ENCODE measurements around the gene CD8B.

CD8B gene

GRCh38 chr2:86778957-86779356 lies 82.7 kb downstream of the CD8B start:
- Histone ChIP-seq H3K4me1 (ENCODE audit: insufficient read depth, low read length) (peaks cover 3% of the 10 kb centered on the region; the same call in 1 of the 2 replicates), H3K9me3 (ENCODE audit: insufficient read depth, low read depth, low read length) (no peaks in the 10 kb centered on the region), H3K9ac (ENCODE audit: low read depth, low read length) (no peak overlapping the region), H3K36me3 (ENCODE audit: insufficient read depth, low read depth, low read length) (peaks cover 24% of the 10 kb centered on the region; the same call in 1 of the 2 replicates), H3K27me3 (ENCODE audit: insufficient read depth, low read length) (no peaks in the 10 kb centered on the region), H3K4me3 (ENCODE audit: low read length) (no peak overlapping the region), H3K27ac (ENCODE audit: low read length) (no peak overlapping the region)

DNA sequence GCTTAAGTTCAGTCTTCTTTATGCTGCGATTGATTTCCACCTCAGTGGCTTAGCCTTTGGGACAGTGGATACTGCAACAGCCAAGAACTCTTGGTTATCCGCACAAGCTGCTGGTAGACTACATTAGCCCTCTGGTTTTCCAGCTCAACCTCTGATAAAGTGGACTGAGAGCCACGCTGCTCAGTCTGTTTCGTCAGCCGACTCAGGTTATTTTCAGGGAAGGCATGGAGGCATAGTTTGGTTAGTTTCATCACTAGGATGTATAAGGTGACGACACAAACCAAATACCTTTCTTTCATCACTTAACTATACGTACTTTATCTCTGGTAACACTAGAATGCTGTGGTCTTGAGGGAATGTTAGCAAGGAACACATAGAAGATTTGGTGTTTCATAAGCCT lies 85.2 kb downstream of the CD8B start:
- Histone ChIP-seq H3K4me1 (ENCODE audit: insufficient read depth, low read length) (peaks cover 4% of the 10 kb centered on the region; the same call in 1 of the 2 replicates), H3K9ac (ENCODE audit: low read depth, low read length) (no peak overlapping the region), H3K36me3 (ENCODE audit: insufficient read depth, low read depth, low read length) (peaks cover 44% of the 10 kb centered on the region), H3K9me3 (ENCODE audit: insufficient read depth, low read depth, low read length) (no peaks in the 10 kb centered on the region), H3K27me3 (ENCODE audit: insufficient read depth, low read length) (no peaks in the 10 kb centered on the region), H3K27ac (ENCODE audit: low read length) (no peak overlapping the region), H3K4me3 (ENCODE audit: low read length) (no peak overlapping the region)

DNA sequence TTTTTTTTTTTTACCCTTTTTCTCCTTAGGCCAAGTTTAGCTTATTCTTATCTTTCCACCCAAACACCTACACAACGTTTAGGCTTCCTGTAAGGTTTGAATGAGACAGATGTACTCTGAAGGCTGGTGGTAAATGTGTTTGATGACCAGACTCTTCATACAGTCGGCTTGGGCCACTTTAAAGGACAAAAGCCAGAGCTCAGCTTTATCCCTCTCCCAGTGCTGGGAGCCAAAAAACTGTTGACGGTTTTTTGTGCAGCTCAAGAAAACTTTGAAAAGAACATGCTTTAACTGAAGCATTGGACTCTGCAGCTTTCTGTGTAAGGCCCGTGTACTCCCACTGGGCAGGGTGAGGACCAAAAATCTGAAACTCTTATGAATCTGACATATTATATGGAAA lies 86.3 kb downstream of the CD8B start:
- Histone ChIP-seq H3K27me3 (ENCODE audit: insufficient read depth, low read length) (no peaks in the 10 kb centered on the region), H3K4me3 (ENCODE audit: low read length) (no peak overlapping the region), H3K27ac (ENCODE audit: low read length) (no peak overlapping the region), H3K9me3 (ENCODE audit: insufficient read depth, low read depth, low read length) (no peaks in the 10 kb centered on the region), H3K4me1 (ENCODE audit: insufficient read depth, low read length) (peaks cover 4% of the 10 kb centered on the region; the same call in 1 of the 2 replicates), H3K36me3 (ENCODE audit: insufficient read depth, low read depth, low read length) (peaks cover 56% of the 10 kb centered on the region), H3K9ac (ENCODE audit: low read depth, low read length) (no peak overlapping the region)

GRCh38 chr2:86774862-86775261 lies 86.8 kb downstream of the CD8B start:
- Histone ChIP-seq H3K4me1 (ENCODE audit: insufficient read depth, low read length) (peaks cover 4% of the 10 kb centered on the region; the same call in 1 of the 2 replicates), H3K4me3 (ENCODE audit: low read length) (no peak overlapping the region), H3K36me3 (ENCODE audit: insufficient read depth, low read depth, low read length) (peaks cover 60% of the 10 kb centered on the region), H3K27me3 (ENCODE audit: insufficient read depth, low read length) (no peaks in the 10 kb centered on the region), H3K27ac (ENCODE audit: low read length) (no peak overlapping the region), H3K9me3 (ENCODE audit: insufficient read depth, low read depth, low read length) (no peaks in the 10 kb centered on the region), H3K9ac (ENCODE audit: low read depth, low read length) (no peak overlapping the region)

- no peak overlapping the region for H3K9ac ChIP-seq (ENCODE audit: low read depth, low read length)
- no peak overlapping the region for H3K27ac ChIP-seq (ENCODE audit: low read length)
- no peaks in the 10 kb centered on the region for H3K27me3 ChIP-seq (ENCODE audit: insufficient read depth, low read length)
- H3K4me1 ChIP-seq (ENCODE audit: insufficient read depth, low read length): peaks cover 4% of the 10 kb centered on the region; the same call in 1 of the 2 replicates
- peaks cover 83% of the 10 kb centered on the region for H3K36me3 ChIP-seq (ENCODE audit: insufficient read depth, low read depth, low read length)
- no peaks in the 10 kb centered on the region for H3K9me3 ChIP-seq (ENCODE audit: insufficient read depth, low read depth, low read length)
- H3K4me3 ChIP-seq (ENCODE audit: low read length): no peak overlapping the region
Measured at GRCh38 chr2:86772611-86773010, 89.1 kb downstream of the CD8B start.

DNA sequence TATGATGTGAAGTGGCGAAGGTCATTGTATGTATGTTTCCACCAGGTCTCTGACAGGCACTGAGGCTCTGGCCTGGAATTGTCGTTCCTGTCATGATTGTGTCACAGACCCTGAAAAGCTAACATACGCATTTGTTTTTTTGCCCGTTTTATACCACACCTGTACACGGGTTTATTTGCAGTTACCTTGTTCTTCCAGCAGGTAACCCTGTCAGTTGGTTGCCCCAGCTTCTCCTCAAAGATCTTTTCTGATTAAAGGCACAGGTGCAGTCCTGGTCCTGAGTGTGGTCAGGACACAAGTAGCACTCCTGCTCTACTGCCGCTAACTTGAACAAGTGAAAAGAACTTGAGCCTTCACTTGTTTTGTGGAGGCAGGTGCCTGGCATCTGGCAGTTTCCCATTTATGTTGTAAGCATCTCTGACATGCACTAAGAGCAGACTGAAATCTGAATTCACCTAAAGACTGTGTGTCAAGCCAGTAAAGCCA lies 90.8 kb downstream of the CD8B start:
- H3K4me1 ChIP-seq (ENCODE audit: insufficient read depth, low read length): peaks cover 4% of the 10 kb centered on the region; the same call in 1 of the 2 replicates
- no peaks in the 10 kb centered on the region for H3K27me3 ChIP-seq (ENCODE audit: insufficient read depth, low read length)
- H3K36me3 ChIP-seq (ENCODE audit: insufficient read depth, low read depth, low read length): peaks cover 88% of the 10 kb centered on the region

DNA sequence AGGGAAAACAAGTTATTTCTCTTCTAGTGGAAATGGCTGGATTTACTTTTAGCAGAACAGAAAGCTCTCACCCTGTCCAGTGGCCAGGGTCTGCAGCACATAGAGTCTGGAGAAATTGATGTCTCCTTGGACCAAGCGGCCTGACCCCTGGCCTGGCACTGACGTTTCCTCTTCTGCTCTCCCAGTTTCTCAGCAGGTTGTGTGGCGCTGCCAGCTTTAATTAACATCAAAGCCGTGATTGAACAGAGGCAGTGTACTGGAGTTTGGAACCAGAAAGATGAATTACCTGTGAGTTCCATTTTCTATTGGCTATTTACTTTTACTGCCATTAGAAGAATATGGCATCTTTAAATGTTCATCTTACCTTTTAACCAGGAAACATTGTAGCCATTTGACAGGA lies 91.8 kb downstream of the CD8B start:
- no peak overlapping the region for H3K4me3 ChIP-seq (ENCODE audit: low read length)
- H3K9me3 ChIP-seq (ENCODE audit: insufficient read depth, low read depth, low read length): no peaks in the 10 kb centered on the region
- no peak overlapping the region for H3K9ac ChIP-seq (ENCODE audit: low read depth, low read length)
- peaks cover 86% of the 10 kb centered on the region for H3K36me3 ChIP-seq (ENCODE audit: insufficient read depth, low read depth, low read length)
- no peaks in the 10 kb centered on the region for H3K27me3 ChIP-seq (ENCODE audit: insufficient read depth, low read length)
- no peak overlapping the region for H3K27ac ChIP-seq (ENCODE audit: low read length)
- H3K4me1 ChIP-seq (ENCODE audit: insufficient read depth, low read length): peaks cover 4% of the 10 kb centered on the region; the same call in 1 of the 2 replicates

More for the DNA sequence above, 90.8 kb downstream of the CD8B start:
- H3K4me3 ChIP-seq (ENCODE audit: low read length): no peak overlapping the region
- no peak overlapping the region for H3K27ac ChIP-seq (ENCODE audit: low read length)
- H3K9me3 ChIP-seq (ENCODE audit: insufficient read depth, low read depth, low read length): no peaks in the 10 kb centered on the region
- H3K9ac ChIP-seq (ENCODE audit: low read depth, low read length): no peak overlapping the region

GRCh38 chr2:86768189-86768949 lies 93.3 kb downstream of the CD8B start:
- Histone ChIP-seq H3K36me3 (ENCODE audit: insufficient read depth, low read depth, low read length) (peaks cover 72% of the 10 kb centered on the region), H3K27ac (ENCODE audit: low read length) (no peak overlapping the region), H3K4me1 (ENCODE audit: insufficient read depth, low read length) (no peaks in the 10 kb centered on the region), H3K27me3 (ENCODE audit: insufficient read depth, low read length) (no peaks in the 10 kb centered on the region), H3K4me3 (ENCODE audit: low read length) (no peak overlapping the region), H3K9me3 (ENCODE audit: insufficient read depth, low read depth, low read length) (no peaks in the 10 kb centered on the region), H3K9ac (ENCODE audit: low read depth, low read length) (no peak overlapping the region)
